CD4-positive, alpha-beta T cell treated with Interleukin-6 for 4 hours (primary cell): ENCODE results near the gene LRP8.

Source experiments
- DNase-seq: peaks from one replicate; pipeline ENCODE4 v3.0.0-alpha.2; 2020; ENCODE audit warnings: mixed read lengths

The LRP8 gene

GRCh38 chr1:53359225-53359933 lies 31.5 kb upstream of the LRP8 start:
- no peak for DNase-seq

- no peak for DNase-seq
Observed at GRCh38 chr1:53356637-53357036, 28.8 kb upstream of the LRP8 start.

- no peak for DNase-seq
Observed at GRCh38 chr1:53354119-53354518, 26.2 kb upstream of the LRP8 start.

DNA sequence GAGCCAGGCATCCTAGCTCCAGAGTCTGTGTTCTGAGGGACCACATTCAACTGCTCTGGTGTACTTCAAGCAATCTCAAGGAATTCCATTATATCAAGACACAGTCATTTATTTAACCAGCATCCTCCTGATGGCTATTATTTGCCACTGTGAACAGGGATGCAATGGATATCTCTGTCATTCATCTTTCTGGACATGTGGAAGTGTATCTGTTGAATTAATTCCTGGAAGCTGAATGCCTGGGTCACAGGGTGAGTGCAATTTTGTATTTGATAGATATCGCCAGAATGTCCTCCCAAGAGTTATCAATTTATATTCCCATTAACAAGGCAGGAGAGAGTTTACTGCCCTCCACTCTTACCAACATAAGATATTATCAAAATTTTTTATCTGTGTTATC lies 24.7 kb upstream of the LRP8 start:
- DNase-seq: no peak

GRCh38 chr1:53350853-53351767 lies 23.2 kb upstream of the LRP8 start:
- DNase-seq: no peak

DNA sequence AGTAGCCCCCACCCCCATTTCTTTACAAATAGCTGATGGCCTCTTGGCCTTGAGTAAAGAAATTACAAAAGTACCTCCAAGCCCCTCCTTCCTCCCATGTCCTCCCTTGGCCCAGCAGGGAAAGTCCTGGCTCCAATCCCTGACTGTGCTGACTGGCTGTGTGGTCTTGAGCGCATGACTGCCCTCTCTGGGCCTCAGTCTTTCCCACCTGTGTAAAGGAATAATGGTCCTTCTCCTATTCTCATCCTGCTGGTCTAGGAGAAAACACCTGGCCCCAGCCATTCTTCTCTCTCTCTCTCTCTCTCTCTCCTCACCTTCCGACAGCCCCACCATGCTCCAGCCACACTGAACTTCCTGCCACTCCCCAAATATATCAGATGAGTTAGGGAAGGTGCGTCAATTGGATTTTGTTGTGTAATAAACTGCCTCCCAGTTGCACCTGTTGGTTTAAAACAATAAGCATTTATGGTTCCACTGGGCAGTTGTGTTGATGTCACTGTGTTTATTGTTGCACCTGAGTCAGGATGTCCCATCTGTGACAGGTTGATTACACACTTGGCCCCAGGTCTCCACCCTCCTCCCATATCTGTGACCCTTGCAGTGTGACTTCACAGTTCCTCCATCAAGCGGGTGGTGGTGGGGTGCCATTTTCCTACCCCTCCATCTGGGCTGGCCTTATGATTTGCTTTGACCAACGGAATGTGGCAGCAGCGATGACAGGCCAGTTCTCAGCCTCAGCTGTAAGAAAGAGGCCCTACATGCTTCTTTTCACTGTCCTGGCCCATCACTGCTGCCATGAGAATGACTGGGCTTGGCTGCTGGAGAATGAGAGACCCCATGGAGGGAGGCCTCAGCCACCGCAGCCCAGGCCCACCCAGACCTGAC lies 22.3 kb upstream of the LRP8 start:
- DNase-seq: no peak

DNA sequence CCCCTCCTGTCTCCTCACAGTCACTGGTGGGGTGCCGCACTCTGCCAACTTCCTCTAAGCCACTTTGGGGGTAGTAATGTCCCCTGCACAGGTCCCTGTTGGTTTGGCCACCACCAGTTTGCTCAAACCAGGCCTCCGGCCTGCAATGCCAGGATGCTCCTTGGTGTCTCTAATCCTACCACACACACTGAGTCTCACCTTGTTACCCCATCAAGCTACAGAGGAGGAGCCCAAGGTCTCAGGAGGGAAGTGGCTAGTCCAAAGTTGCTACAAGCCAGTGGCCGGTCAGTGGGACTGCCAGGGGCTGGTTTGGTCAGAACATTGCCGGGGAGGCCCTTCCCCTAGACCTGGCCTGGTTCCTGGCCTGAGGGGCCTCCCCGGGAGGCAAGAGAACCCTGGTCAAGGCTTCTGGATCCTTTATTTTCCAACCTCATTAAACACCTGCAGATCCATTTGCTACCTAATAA lies 21.5 kb upstream of the LRP8 start:
- DNase-seq: no peak

DNA sequence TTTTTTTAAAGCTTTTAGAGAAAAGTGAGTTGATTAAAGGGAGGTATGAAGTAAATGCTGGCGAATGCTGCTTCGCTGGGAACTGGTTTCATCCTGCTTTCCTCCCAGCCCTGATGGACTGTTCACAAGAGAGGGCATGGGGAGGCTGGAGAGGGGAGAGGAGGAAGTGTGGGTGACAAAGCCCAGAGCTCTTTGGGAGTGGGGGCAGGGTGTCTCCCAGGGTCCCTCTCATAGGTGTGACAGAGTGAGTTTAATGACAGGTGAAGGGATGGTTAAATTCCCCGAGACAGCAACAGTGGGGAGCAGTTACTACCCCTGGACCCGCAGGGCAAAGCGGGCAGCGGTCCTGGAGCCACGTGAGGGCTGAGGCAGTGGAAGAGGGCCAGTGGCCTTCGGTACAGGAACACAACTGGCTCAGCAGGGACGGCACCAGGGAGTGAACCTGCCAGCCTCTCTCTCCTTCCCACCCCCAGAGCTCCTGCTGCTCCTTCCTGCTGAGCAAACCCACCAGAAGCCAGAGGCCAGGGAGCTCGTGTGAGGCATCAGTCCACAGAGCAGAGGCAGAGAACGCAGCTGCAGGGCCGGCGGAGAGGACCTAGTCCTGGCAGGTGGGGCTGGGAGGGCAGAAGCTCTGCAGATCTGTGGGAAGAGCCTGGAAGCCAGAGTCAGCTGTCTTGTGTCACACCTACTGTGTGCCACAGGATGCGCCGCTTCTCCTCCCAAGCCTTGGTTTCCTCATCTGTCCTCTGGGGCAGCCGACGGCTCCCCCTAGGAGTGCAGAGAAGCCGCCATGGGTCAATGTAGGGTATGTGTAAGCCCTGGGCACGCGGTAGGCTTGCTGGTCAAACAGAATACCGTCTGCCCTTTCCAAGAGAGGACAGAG lies 20.9 kb upstream of the LRP8 start:
- no peak for DNase-seq

GRCh38 chr1:53346814-53347176 lies 18.9 kb upstream of the LRP8 start:
- DNase-seq: no peak

GRCh38 chr1:53345996-53346813 lies 18.3 kb upstream of the LRP8 start:
- no peak for DNase-seq

GRCh38 chr1:53344921-53345838 lies 17.3 kb upstream of the LRP8 start:
- DNase-seq: no peak

- DNase-seq: no peak
Observed at GRCh38 chr1:53343831-53344668, 16.2 kb upstream of the LRP8 start.

DNA sequence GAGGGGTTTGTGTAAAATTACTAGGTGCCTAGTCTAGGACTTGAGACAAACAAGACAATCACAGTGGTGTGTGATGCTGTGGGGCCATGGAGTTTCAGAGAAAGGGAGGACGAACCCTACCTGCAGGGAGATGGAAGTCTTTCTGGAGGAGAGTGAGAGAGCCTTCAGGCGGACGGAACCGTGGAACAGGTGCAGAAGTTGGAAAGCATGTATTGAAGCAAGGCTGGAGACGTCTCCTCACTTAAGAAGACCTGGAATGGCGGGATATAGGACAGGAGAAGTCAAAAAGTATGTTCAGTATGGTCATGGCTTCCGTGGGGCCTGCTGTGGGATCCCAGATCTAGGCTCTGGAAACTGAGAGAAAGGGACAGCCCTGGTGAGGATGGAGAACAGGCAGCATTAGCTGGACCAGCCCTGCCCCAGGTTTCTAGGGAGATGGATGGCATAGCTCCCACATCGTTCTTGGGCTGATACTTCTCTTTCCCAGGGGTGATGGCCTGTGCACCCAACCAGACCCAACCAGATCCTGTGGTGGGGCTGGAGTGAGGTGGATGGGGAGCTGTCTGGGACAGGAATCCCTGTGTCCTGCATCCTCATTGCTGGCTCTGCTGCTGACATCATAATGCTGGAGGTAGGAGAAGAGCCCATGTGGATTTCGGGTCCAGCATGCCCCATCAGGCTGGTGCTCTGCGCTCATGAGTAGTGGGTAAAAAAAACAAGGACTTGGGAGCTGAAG lies 15.0 kb upstream of the LRP8 start:
- DNase-seq: no peak

- no peak for DNase-seq
Observed at GRCh38 chr1:53341961-53342707, 14.3 kb upstream of the LRP8 start.

- DNase-seq: no peak
Observed at GRCh38 chr1:53341521-53341895, 13.6 kb upstream of the LRP8 start.

DNA sequence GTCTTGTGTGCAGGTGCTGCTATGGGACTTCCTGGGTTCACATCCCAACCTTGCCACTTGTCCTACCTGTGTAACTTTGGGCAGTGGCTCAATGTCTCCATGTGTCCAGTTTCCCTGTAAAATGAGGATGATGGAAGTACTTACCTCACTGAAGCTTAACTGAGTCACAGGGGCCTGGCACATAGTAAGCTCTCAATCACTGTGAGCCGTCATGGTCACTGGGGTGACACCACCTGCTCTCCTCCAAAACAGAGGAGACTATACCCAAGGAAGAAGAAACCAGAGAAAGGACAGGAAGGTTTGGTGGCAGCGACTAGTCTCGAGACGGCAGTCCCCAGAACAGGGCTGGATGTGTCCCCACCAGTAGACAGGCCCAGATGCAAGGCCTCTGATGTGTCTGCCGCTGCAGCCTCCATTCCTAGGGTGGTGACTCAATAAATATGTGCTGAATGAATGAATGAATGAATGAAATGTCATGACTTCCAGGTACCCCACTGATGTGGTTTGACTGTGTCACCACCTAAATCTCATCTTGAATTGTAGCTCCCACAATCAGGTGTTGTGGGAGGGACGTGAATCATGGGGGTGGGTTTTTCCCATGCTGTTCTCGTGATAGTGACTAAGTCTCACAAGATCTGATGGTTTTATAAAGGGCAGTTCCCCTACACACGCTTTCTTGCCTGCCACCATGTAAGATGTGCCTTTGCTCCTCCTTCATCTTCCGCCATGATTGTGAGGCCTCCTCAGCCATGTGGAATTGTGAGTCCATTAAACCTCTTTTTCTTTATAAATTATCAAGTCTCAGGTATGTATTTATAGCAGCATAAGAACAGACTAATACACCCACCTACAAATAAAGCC lies 13.0 kb upstream of the LRP8 start:
- no peak for DNase-seq
